ENCODE measurements around the gene KLC1.

KLC1 gene

DNA sequence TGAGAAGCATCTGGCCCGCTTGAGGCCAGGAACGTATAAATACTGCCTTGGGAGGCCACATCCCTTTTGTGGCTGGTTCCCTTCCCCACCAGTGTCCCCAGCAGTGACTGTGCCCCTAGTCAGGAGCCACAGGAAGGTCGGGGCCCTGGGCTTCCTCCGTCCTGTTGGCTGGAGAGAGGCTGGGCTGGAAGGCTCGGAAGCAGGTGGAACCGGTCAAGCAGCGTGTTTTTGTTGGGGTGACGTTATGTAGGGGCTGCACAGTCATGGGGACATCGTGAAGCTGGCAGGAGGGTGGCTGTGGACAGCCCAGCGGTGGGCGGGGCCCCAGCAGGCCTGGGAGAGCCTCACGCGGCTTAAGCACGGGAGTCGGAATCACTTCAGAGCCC, 76.1 kb downstream of the KLC1 start:
- DNase-seq (ENCODE audit: low read depth) = no peak

- DNase-seq (ENCODE audit: low read depth) = no peak
Observed at GRCh38 chr14:103705504-103706284, 76.7 kb downstream of the KLC1 start.

DNA sequence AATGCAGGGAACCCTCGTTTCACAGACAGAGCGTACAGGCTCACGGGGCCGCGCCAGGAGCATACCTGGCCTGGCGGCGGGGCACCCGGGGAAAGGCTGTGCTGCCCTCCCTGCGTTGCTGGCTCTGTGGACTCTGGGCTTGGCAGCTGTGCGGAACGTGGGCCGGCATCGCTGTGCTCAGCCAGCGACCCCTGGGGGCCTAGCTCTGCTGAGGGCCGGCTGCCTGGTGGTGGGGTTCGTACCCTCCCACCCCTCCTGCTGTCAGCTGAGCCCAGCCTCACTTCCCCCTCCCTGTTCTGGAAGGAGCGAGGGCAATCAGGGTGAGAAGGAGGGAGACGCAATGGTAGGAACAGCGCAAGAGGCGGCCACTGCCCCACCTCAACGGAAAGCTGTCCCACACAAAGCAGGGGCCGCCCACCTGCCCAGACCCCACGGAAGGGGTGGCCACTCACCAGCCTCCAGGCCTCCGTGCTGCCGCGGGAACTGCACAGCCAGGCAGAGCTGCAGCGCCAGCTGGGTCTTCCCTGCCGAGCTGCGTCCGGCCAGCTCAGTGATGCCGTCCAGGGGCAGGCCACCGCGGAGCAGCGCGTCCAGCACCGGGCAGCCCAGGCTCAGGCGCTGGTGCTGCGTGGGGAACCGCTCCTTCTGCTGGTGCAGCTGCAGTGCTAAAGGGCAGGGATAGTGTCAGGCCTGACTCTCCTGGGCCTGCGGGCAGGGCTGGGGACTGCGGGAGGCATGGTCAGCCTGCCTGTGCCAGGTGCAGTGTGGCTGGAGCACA, 77.7 kb downstream of the KLC1 start:
- no peak for DNase-seq (ENCODE audit: low read depth)

- DNase-seq (ENCODE audit: low read depth) = no peak
Observed at GRCh38 chr14:103707329-103708263, 78.6 kb downstream of the KLC1 start.

GRCh38 chr14:103708750-103709187, 79.8 kb downstream of the KLC1 start:
- DNase-seq (ENCODE audit: low read depth) = no peak

DNA sequence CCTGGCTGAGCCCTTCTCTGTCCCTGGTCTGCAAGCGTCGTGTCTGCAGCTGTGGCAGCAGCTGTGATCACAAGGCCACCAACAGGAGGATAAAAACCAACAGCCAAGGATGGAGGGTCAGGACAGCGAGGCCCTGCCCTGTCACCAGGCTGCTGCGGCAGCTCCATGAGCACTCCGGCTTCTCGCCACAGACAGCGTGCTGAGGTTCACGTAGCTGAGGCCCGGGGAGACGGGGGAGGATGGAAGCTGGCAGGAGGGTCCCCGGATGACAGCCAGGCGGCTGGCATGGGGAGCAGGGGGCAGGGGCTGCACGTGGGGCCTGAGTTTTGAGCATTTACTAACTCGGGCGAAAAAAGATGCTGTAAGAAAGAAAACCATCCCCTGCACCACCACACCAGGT, 80.8 kb downstream of the KLC1 start:
- DNase-seq (ENCODE audit: low read depth) = no peak

- no peak for DNase-seq (ENCODE audit: low read depth)
Observed at GRCh38 chr14:103710771-103711377, 81.9 kb downstream of the KLC1 start.

DNA sequence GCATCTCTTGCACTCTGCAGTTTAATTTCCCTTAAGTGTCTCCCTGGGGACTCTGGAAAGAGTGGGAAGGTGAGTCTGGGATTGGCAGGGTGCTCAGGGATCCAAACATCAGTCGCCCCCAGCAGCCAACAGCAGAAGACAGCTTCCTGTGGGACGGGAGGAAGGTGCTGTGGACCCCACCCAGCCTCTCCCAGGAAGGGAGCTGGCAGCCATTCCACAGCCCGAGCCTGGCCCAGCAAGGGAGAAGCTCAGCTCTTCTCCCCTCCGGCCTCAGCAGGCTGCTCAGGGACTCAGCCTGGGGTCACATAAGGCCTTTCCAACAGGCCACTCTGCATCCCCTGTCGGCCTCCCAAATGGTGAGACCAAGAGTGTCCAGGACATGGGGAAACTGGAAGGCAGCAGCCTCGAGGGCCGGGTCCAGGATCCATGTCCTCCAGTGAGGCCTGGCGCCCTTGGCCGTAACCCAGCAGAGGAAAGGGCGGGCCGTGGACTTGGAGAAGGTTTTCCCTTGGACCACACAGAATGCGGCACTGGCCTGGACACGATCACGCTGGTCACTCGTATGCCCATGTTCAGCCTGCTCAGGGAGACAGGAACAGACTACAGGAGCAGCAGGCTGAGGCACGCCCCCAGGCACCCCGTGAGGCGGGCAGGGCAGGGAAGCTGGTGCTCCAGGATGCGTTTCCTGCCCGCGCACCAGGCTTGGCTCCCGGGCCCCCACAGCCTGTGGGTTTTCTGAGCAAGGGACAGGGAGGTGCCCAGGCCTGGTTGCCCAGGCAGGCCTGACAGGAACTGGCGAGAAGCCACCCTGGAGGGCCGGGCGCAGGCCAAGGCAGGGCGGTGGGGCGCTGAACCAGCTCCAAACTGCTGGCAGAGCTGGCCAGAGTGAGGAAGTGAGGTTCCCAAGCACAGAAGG, 82.8 kb downstream of the KLC1 start:
- no peak for DNase-seq (ENCODE audit: low read depth)

DNA sequence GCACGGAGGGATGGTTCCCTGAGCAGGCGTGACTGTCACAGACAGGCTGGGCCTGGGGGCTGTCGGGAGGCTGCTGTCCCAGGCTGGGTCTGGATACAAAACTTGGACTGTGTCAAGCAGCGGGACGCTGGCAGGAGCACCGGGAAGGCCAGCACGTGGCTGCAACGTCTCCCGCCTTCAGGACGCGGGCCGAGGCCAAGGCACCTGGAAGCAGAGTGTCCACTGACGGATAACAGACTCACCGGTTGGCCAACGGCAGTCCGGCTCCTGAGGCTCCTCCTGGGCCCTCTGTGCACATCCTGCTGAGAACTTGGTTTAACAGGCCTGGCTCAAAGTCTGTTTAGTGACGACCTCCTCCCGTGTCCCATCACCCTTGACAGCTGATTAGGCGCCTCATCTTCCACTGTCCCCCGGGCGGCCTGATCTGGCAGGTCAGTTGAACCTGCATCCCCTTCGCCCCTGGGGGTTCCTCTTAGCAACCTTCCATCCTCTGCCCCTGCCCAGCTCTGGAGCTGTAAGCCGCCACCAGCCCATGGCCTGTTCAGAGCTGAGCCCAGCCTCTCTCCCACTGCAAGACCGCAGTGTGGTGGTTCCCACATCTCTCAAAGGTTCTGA, 83.7 kb downstream of the KLC1 start:
- no peak for DNase-seq (ENCODE audit: low read depth)

DNA sequence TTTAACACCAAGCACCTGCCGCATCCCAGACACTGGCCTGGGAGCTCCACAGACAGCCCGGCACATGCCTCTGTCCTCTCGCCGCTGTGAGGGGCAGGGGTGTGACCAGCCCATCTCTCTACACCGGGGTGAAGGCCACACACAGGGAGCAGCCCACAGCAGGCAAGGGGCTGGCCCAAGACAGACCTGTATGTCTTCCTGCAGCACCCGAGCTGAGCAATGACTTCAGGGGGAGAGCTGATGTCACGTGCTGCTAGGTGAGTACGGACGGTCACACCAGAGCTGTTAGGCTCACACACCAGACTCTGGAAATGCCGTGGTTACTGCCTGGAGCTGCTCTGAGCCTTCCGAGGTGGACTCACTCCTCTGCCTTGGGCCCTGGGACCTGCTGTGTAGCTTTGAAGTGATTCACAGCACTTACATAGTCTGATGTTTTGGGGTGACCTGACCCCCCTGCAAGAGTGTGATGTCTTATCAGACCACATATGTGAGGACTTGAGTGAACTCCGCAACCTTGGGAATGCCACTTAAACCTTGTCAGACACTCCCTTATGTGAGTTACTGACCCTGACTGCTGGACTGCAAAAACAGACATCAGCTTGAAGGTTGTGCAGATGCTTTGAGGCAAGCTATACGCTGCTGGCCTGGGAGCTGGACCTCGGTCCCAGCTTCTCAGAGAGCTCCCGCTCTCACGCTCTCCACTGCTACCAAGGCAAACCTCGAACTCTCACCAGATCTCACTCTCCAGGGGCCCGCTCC, 84.5 kb downstream of the KLC1 start:
- no peak for DNase-seq (ENCODE audit: low read depth)

DNA sequence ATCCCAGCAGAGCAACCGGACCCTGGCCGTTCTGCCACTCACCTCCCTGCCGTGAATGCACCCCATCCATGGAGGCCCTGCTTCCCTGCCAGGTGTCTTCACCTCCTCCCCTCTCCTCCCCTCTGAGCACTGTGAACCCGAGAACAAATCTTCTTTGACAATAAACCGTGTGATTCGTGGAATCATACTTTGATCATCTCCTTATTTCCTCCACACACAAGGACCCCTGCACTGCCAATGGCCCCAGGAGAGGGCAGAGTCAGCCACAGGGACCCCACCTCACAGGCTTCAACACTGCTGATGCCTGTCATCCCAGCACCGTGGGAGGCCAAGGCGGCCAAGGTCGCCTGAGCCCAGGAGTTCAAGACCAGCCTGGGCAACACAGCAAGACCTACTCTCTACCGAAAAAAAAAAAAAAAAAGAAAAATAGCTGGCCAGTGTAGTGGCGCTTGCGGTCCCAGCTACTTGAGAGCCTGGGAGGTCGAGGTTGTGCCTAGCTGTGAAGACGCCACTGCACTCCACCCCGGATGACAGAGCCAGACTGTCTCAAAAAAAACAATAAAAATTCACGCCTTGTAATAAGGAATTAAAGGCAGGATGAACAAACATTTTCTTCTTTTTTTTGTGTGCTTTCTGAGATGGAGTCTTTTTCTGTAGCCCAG, 85.2 kb downstream of the KLC1 start:
- no peak for DNase-seq (ENCODE audit: low read depth)

GRCh38 chr14:103715052-103716000, 86.3 kb downstream of the KLC1 start, which contains the start of the genes XRCC3 and ZFYVE21:
XRCC3 (minus strand) TSS chr14:103715451; CDS start chr14:103711087, 4,364 bp downstream.
ZFYVE21 (plus strand) TSS chr14:103715810; CDS start chr14:103715842, 32 bp downstream.
- peak; percentile 100 for DNase-seq (ENCODE audit: low read depth)

GRCh38 chr14:103716091-103716801, 87.2 kb downstream of the KLC1 start:
- no peak for DNase-seq (ENCODE audit: low read depth)

DNA sequence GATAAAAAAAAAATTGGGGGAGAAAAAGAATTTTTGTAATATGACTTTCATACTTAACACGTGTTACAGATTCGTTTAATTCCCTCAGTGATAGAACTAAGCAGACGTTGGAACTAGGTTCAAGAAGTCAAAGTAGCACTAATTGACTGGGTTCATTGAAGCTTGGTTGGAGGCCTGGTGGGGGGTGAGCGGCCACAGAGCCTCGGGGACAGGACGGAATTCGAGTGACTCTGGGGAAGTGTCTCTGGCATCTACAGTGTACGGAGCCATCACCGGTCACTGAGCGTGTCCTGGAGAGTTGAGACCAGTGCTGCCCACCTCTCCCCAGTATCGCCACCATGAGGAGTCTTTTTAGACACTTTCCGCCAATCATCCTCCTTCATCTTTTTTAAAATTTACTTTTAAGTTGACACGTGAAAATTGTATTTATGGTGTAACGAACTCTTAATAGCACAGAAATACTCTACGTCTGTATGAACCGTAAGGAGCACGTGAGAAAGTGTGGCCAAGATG, 87.9 kb downstream of the KLC1 start:
- DNase-seq (ENCODE audit: low read depth) = no peak

GRCh38 chr14:103718572-103718971, 89.6 kb downstream of the KLC1 start:
- no peak for DNase-seq (ENCODE audit: low read depth)

- DNase-seq (ENCODE audit: low read depth) = no peak
Observed at GRCh38 chr14:103719751-103720150, 90.7 kb downstream of the KLC1 start.

All from stimulated activated CD4-positive, alpha-beta T cell treated with anti-CD3 and anti-CD28 coated beads, Interleukin-2, amount 100 ng/mL, for 4 hours (primary cell).